ENCODE results near the gene PKM.
A peak's percentile ranks its signal among the peaks of the same experiment; 100 is the strongest.

Gene PKM

DNA sequence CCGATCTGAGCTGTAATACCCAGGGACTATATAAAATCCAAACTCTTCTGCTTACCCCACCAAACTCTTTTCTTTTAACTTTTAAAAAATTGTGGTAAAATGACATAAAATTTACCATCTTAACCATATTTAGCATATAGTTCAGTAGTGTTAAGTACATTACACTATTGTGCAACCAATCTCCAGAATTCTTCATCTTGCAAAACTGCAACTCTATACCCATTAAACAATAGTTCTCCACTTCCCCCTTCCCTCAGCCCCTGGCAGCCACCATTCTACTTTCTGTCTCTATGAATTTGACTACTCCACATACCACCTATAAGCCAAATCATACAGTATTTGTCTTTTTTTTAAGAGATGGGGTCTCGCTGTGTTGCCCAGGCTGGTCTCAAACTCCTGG, 74.1 kb downstream of the PKM start:
- no peaks in the 10 kb centered on the region for H3K36me3 Mint-ChIP-seq (ENCODE audit: low read depth)
- no peaks in the 10 kb centered on the region for H3K27me3 Mint-ChIP-seq (ENCODE audit: low read depth)
- peaks cover 2% of the 10 kb centered on the region for H3K4me1 Mint-ChIP-seq (ENCODE audit: low read depth)
- DNase-seq (ENCODE audit: low spot score): no peak
- no peak overlapping the region for H3K27ac Mint-ChIP-seq
- no peaks in the 10 kb centered on the region for H3K9me3 Mint-ChIP-seq
- H3K4me3 Mint-ChIP-seq: no peak overlapping the region

DNA sequence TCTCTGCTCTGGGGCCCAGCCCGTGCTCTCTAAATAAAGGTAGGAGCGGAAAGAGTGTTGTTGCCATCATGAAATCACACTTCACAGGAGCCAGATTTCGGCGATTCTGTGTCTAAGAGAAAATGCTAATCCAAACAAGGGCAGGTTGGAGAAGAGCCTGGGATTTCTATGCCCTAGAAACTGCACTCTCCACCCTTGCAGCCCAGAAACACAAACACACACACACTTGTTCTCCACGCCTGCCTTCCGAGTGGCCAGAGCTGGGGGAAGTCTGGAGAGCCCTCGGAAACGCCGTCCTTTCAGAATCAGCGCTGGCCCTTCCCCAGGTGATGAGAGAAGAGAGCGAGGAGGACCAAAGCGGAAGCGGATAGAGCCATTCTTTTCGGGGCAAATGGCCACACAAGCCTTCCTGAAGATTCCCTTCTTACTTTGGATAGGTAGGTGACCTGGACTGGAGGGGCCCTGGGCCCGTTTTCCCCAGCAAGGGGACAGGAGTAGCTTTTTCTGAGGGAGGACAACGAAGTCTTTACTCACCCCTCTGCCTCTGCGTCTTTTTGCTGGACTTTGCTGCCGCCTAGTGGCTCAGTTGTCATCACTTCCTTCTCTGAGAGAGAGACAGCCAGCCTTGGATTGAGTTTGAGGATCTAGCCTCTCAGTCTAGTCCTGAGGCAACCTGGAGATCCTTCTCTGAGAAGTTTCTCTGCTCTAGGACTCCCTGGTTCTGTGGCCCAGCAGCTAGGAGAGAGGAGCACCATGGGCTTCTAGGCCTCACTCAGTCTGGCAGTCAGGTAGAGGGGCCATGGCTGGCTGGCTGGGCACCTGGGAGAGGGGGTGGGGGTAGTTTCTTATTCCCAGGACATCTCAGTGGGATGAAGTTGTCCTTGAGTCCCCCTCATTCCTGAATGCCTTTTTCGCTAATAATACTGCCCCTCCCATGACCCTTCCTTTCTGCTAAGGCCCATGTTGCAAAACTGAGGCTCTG, 75.1 kb downstream of the PKM start:
- Mint-ChIP-seq H3K4me3 (peak overlapping the region; percentile 75), H3K9me3 (no peaks in the 10 kb centered on the region), H3K27me3 (ENCODE audit: low read depth) (no peaks in the 10 kb centered on the region), H3K27ac (no peak overlapping the region), H3K4me1 (ENCODE audit: low read depth) (peaks cover 2% of the 10 kb centered on the region), H3K36me3 (ENCODE audit: low read depth) (no peaks in the 10 kb centered on the region)
- DNase-seq (ENCODE audit: low spot score): peak; percentile 64

GRCh38 chr15:72155003-72155621, 75.9 kb downstream of the PKM start:
- Mint-ChIP-seq H3K4me3 (peak overlapping the region; percentile 75), H3K27me3 (ENCODE audit: low read depth) (peaks cover 2% of the 10 kb centered on the region), H3K9me3 (no peaks in the 10 kb centered on the region), H3K27ac (no peak overlapping the region), H3K4me1 (ENCODE audit: low read depth) (peaks cover 2% of the 10 kb centered on the region), H3K36me3 (ENCODE audit: low read depth) (no peaks in the 10 kb centered on the region)
- DNase-seq (ENCODE audit: low spot score): no peak

DNA sequence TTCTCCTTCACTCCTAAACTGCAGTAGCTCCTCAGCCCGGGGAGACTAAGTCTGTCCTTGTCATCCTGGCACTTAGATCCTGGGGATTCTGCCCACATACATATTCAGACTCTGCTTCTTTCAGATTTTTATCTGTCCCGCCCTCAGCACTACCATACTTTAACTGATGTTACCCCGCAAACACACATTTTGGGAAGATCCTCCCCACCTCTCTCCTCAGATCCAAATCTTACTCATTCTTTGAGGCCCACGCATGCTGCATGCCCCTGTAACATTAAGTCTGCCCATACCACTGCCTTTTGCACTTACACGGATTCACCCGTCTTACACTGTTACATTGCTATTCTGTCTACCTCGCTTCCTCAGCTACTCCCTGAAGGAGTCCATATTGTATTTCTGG, 76.7 kb downstream of the PKM start:
- no peak for DNase-seq (ENCODE audit: low spot score)
- H3K27ac Mint-ChIP-seq: no peak overlapping the region
- H3K36me3 Mint-ChIP-seq (ENCODE audit: low read depth): no peaks in the 10 kb centered on the region
- no peak overlapping the region for H3K4me3 Mint-ChIP-seq
- H3K4me1 Mint-ChIP-seq (ENCODE audit: low read depth): peaks cover 2% of the 10 kb centered on the region
- no peaks in the 10 kb centered on the region for H3K9me3 Mint-ChIP-seq
- peaks cover 2% of the 10 kb centered on the region for H3K27me3 Mint-ChIP-seq (ENCODE audit: low read depth)

DNA sequence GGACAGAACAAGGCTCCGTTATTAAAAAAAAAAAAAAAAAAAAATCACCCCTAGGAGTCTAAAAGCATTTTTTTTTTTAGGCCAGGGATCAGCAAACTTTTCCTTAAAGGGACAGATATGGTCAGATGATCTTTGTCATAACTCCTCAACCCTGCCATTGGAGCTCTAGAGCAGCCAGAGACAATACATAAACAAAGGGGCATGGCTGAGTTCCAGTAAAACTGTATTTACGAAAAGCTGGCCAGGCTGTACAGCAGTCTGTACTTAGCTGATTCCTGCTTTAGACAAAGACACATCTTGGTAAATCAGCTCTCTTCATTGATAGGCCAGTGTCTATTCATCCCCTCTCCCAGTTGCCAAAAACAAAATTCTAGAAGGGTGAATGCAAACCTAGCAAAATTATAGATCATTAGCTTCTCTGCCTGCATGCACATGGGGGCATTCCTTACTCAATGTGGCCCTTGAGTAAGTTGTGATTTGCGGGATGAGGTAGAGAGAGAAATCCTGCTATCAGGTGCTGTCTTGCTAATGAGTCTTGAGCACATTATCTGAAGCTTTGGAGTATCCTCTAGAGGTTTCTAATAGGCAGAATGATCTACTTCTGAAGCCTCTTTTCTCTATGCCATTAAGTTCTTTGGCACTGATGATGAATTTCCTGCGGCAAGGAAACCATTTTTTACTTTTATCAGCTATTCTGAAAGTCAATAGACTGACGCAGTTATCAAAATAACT, 77.6 kb downstream of the PKM start:
- Mint-ChIP-seq H3K9me3 (no peaks in the 10 kb centered on the region), H3K27me3 (ENCODE audit: low read depth) (peaks cover 2% of the 10 kb centered on the region), H3K4me3 (no peak overlapping the region), H3K36me3 (ENCODE audit: low read depth) (no peaks in the 10 kb centered on the region), H3K4me1 (ENCODE audit: low read depth) (peaks cover 2% of the 10 kb centered on the region), H3K27ac (no peak overlapping the region)
- no peak for DNase-seq (ENCODE audit: low spot score)

All from T-helper 2 cell treated with Interferon-gamma antibody and Interleukin-4, amounts not matched to agents 5 μg/mL and 100 μg/mL, for 36 hours (primary cell).